ENCODE measurements around the gene BANK1.

BANK1 gene

GRCh38 chr4:101885574-101885973 lies 95.0 kb downstream of the BANK1 start:
- TF ChIP-seq ZNF565 (CRISPR knock-in tag; conservative IDR thresholded peaks at IDR 0.05; ENCODE audit: low read depth) = no peak
- TF ChIP-seq ESRRG (CRISPR knock-in tag; IDR thresholded peaks at IDR 0.05) = no peak
- no peak for TF ChIP-seq ZNF8 (CRISPR knock-in tag; IDR thresholded peaks at IDR 0.05)
- no peak for TF ChIP-seq CSRNP3 (CRISPR knock-in tag; IDR thresholded peaks at IDR 0.05)
- no peak for TF ChIP-seq ZC3H10 (CRISPR knock-in tag; IDR thresholded peaks at IDR 0.05)
- TF ChIP-seq ZFP30 (CRISPR knock-in tag; IDR thresholded peaks at IDR 0.05) = no peak
- TF ChIP-seq ZNF70 (CRISPR knock-in tag; IDR thresholded peaks at IDR 0.05) = no peak
- TF ChIP-seq TCF4 (CRISPR knock-in tag; IDR thresholded peaks at IDR 0.05; ENCODE audit: borderline replicate concordance) = no peak
- no peak for TF ChIP-seq RARB (CRISPR knock-in tag; IDR thresholded peaks at IDR 0.05)
- TF ChIP-seq POU6F1 (CRISPR knock-in tag; IDR thresholded peaks at IDR 0.05; ENCODE audit: borderline replicate concordance, low read depth) = no peak
- no peak for TF ChIP-seq ISL1 (CRISPR knock-in tag; IDR thresholded peaks at IDR 0.05)
- no peak for TF ChIP-seq PATZ1 (CRISPR knock-in tag; IDR thresholded peaks at IDR 0.05; ENCODE audit: borderline replicate concordance)
- TF ChIP-seq BACH2 (CRISPR knock-in tag; IDR thresholded peaks at IDR 0.05; ENCODE audit: borderline replicate concordance) = no peak
- no peak for TF ChIP-seq SNAI2 (CRISPR knock-in tag; IDR thresholded peaks at IDR 0.05)
- TF ChIP-seq TSHZ2 (CRISPR knock-in tag; IDR thresholded peaks at IDR 0.05) = no peak
- TF ChIP-seq GLIS3 (CRISPR knock-in tag; IDR thresholded peaks at IDR 0.05) = no peak
- ATAC-seq = no peak

GRCh38 chr4:101886826-101887225 lies 96.3 kb downstream of the BANK1 start:
- no peak for TF ChIP-seq BACH2 (CRISPR knock-in tag; IDR thresholded peaks at IDR 0.05; ENCODE audit: borderline replicate concordance)
- no peak for TF ChIP-seq TCF4 (CRISPR knock-in tag; IDR thresholded peaks at IDR 0.05; ENCODE audit: borderline replicate concordance)
- TF ChIP-seq TSHZ2 (CRISPR knock-in tag; IDR thresholded peaks at IDR 0.05) = no peak
- TF ChIP-seq CREB5 (CRISPR knock-in tag; IDR thresholded peaks at IDR 0.05; ENCODE audit: low read depth) = no peak
- TF ChIP-seq ZNF565 (CRISPR knock-in tag; conservative IDR thresholded peaks at IDR 0.05; ENCODE audit: low read depth) = no peak
- TF ChIP-seq ZC3H10 (CRISPR knock-in tag; IDR thresholded peaks at IDR 0.05) = no peak
- TF ChIP-seq CSRNP3 (CRISPR knock-in tag; IDR thresholded peaks at IDR 0.05) = no peak
- no peak for TF ChIP-seq POU6F1 (CRISPR knock-in tag; IDR thresholded peaks at IDR 0.05; ENCODE audit: borderline replicate concordance, low read depth)
- ATAC-seq = no peak
